Ovary (tissue), 9 donors: ENCODE measurements around the gene POLN. TPM values are rescaled to one million over a fixed set of nuclear protein-coding genes. Genes with fewer than 3 reads are reported as not detected.
A peak's percentile ranks its signal among the peaks of the same experiment; 100 is the strongest.

Experiments
- DNase-seq, 5 donors: peaks; one replicate each; pipeline ENCODE4 v3.0.0-alpha.2; 2019 to 2020
- H3K27ac ChIP-seq, 2 donors: fragments of 200-600 bp; one replicate each; pipeline versions ENCODE4 v1.5.1 to v1.8.0; 2019 to 2022
- H3K27me3 ChIP-seq: fragments of 200-600 bp; one replicate; pipeline ENCODE4 v1.8.0; 2022
- H3K36me3 ChIP-seq: fragments of 200-600 bp; sonication (generic); one replicate; pipeline ENCODE4 v1.5.1; 2019
- H3K4me1 ChIP-seq: one replicate; pipeline ENCODE4 v1.8.1; 2013; ENCODE audit warnings: mild to moderate bottlenecking, moderate library complexity; ENCODE audit not compliant: insufficient read depth
- H3K4me3 ChIP-seq: fragments of 200-600 bp; sonication (generic); one replicate; pipeline ENCODE4 v1.5.1; 2017
- H3K9me3 ChIP-seq, 2 donors: fragments of 200-600 bp in 1 of 2; sonication (generic) in 1 of 2; one replicate each; pipeline versions ENCODE4 v1.5.1 to v1.8.1; 2013 to 2019; ENCODE audit warnings: mild to moderate bottlenecking in 1 of 2, moderate library complexity in 1 of 2
- EP300 ChIP-seq: sonication (generic); formaldehyde crosslinking; IDR thresholded peaks from one replicate; pipeline ENCODE4 v1.6.1; 2017; ENCODE audit warnings: antibody characterized with exemption
- POLR2A ChIP-seq: fragments of 450-650 bp; IDR thresholded peaks from one replicate; pipeline ENCODE4 v1.6.1; 2017; ENCODE audit warnings: antibody characterized with exemption, mild to moderate bottlenecking, moderate library complexity
- WGBS, 3 donors: extraction: QIAGEN DNeasy Blood & Tissue Kit in 1 of 3; methylation state at CpG; one replicate each; pipeline versions ENCODE4 v1.1.5 to v1.1.7; 2013 to 2017; 5-methylcytosine and 5-hydroxymethylcytosine counted together
- intact Hi-C, 4 donors: fragments of 100-400 bp; cut with DNase I; formaldehyde crosslinking; loops; one replicate each; pipeline versions ENCODE4 v1.11.0 to v1.15.1; 2022 to 2023
- polyA plus RNA-seq, 2 donors: library from polyadenylated mRNA; stranded (reverse); fragments of 200-250 nt in 1 of 2; fragments of 350-450 nt in 1 of 2; fragmentation: Illumina TruSeq in 1 of 2; extraction: RNeasy Lipid Tissue Mini Kit (QIAGEN cat#74804) in 1 of 2; gene quantifications; one replicate each; pipeline ENCODE4 v1.2.3, GENCODE V29; 2013 to 2014
- total RNA-seq, 7 donors: library from RNA; depleted of rRNA in 2 of 7; stranded (reverse); fragments of >200 nt in 2 of 7; fragmentation: NEBNext Ultra II Directional in 3 of 7; extraction: Animal tissue kit (Norgen Biotek cat#: 25700) in 3 of 7; gene quantifications; one replicate each; pipeline versions ENCODE4 v1.1.0 to v1.2.4, GENCODE V29; 2016 to 2023
- TF ChIP-seq, protein P1 (sequence below), 3 donors: fragments of 450-650 bp in 2 of 3; fragments of 200-600 bp in 1 of 3; IDR thresholded peaks; one replicate each; pipeline versions ENCODE4 v1.5.1 to v1.8.0; 2016 to 2022; ENCODE audit warnings: antibody characterized with exemption in 3 of 3, mild to moderate bottlenecking in 1 of 3
- donor health status: DM: no; HTN: no; CAD: no; lungs with moderate emphysema.
- donor health status: DM: no; HTN: no; CAD: no.
- donor health status: Bipolar disorder and iron deficiency.
- donor health status: DM: yes; HTN: yes; CAD: no.
- donor health status: DM: no; HTN: no; CAD: no.
- donor health status: DM: yes; HTN: yes; CAD: no.

The POLN gene
- total and polyA plus RNA-seq, 9 donors = 0.95 to 11.4 (median 3.1) TPM

GRCh38 chr4:2271279-2272025 lies 29.5 kb upstream of the POLN start:
- no peaks in the 10 kb centered on the region for H3K9me3 ChIP-seq
- no peak overlapping the region for H3K27ac ChIP-seq
- peak in 1 of 5 donors; percentile 20 for DNase-seq
- no peaks in the 10 kb centered on the region for H3K27me3 ChIP-seq
- WGBS, 3 donors = 63 to 66% (median 65%) methylated on average over 26 to 27 of the region's 27 CpGs
- intact Hi-C loops = no loop called here
- TF ChIP-seq POLR2A (no peak), EP300 (no peak)
- TF ChIP-seq, protein P1, sequence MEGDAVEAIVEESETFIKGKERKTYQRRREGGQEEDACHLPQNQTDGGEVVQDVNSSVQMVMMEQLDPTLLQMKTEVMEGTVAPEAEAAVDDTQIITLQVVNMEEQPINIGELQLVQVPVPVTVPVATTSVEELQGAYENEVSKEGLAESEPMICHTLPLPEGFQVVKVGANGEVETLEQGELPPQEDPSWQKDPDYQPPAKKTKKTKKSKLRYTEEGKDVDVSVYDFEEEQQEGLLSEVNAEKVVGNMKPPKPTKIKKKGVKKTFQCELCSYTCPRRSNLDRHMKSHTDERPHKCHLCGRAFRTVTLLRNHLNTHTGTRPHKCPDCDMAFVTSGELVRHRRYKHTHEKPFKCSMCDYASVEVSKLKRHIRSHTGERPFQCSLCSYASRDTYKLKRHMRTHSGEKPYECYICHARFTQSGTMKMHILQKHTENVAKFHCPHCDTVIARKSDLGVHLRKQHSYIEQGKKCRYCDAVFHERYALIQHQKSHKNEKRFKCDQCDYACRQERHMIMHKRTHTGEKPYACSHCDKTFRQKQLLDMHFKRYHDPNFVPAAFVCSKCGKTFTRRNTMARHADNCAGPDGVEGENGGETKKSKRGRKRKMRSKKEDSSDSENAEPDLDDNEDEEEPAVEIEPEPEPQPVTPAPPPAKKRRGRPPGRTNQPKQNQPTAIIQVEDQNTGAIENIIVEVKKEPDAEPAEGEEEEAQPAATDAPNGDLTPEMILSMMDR (IDR thresholded peaks at IDR 0.05) = no peak
- H3K36me3 ChIP-seq = no peaks in the 10 kb centered on the region
- H3K4me1 ChIP-seq = no peaks in the 10 kb centered on the region
- no peak overlapping the region for H3K4me3 ChIP-seq

GRCh38 chr4:2270341-2271165 lies 28.6 kb upstream of the POLN start:
- H3K4me3 ChIP-seq = no peak overlapping the region
- intact Hi-C loops = no loop called here
- H3K36me3 ChIP-seq = no peaks in the 10 kb centered on the region
- no peaks in the 10 kb centered on the region for H3K27me3 ChIP-seq
- TF ChIP-seq, protein P1 (IDR thresholded peaks at IDR 0.05) = no peak
- TF ChIP-seq POLR2A = no peak
- TF ChIP-seq EP300 = no peak
- H3K27ac ChIP-seq = no peak overlapping the region
- H3K9me3 ChIP-seq = no peaks in the 10 kb centered on the region
- WGBS, 3 donors = 89 to 93% (median 91%) methylated on average over 30 to 34 of the region's 34 CpGs
- DNase-seq = peak in 1 of 5 donors; percentile 19
- peaks cover 4% of the 10 kb centered on the region for H3K4me1 ChIP-seq

GRCh38 chr4:2269618-2270163 lies 27.8 kb upstream of the POLN start:
- intact Hi-C loops = loop anchor here in 2 of 4 donors (10.0 kb wide), 3 partner anchors 145 to 265 kb away; partner anchors contain the start of genes CFAP99 (in 1 of the 2), FAM193A (in 1 of the 2), RNF4 (in 1 of the 2) and ZFYVE28 (in 1 of the 2)
- H3K9me3 ChIP-seq = no peaks in the 10 kb centered on the region
- H3K4me1 ChIP-seq = peaks cover 4% of the 10 kb centered on the region
- no peaks in the 10 kb centered on the region for H3K27me3 ChIP-seq
- TF ChIP-seq, protein P1 (IDR thresholded peaks at IDR 0.05) = no peak
- no peak for TF ChIP-seq EP300
- no peak for TF ChIP-seq POLR2A
- no peak overlapping the region for H3K27ac ChIP-seq
- 86 to 89% (median 88%) methylated on average over 12 of the region's 12 CpGs for WGBS, 3 donors
- DNase-seq = peak in 1 of 5 donors; percentile 12
- no peaks in the 10 kb centered on the region for H3K36me3 ChIP-seq
- H3K4me3 ChIP-seq = no peak overlapping the region

DNA sequence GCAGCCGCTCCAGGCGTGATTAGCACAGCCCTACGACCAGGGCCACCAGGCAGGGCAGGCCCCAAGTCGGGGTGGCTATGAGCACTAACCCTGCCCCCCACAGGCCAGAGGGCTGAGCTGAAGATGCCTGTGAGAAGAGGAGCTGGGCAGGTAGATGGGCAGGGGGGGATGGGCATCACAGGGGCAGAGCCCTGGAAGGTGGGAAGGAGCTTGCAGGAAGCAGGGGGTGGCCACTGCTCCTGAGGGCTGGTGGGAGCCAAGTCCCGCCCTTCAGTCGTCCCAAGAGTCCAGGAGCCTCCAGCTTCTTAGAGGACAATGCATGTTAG lies 27.2 kb upstream of the POLN start:
- Histone ChIP-seq H3K4me3 (no peak overlapping the region), H3K36me3 (no peaks in the 10 kb centered on the region), H3K9me3 (no peaks in the 10 kb centered on the region), H3K27me3 (no peaks in the 10 kb centered on the region), H3K27ac (no peak overlapping the region), H3K4me1 (peaks cover 4% of the 10 kb centered on the region)
- WGBS, 3 donors = 75 to 79% (median 76%) methylated on average over 6 of the region's 6 CpGs
- intact Hi-C loops = loop anchor here in 2 of 4 donors (10.0 kb wide), 3 partner anchors 146 to 266 kb away; partner anchors contain the start of genes CFAP99 (in 1 of the 2), FAM193A (in 1 of the 2), RNF4 (in 1 of the 2) and ZFYVE28 (in 1 of the 2)
- DNase-seq = peak in 1 of 5 donors; percentile 19
- TF ChIP-seq POLR2A (no peak), EP300 (no peak)
- TF ChIP-seq, protein P1 (IDR thresholded peaks at IDR 0.05) = no peak
